K562 (cell line): ENCODE results near the gene RSBN1L. TPM values are rescaled to one million over a fixed set of nuclear protein-coding genes. Genes with fewer than 3 reads are reported as not detected.

Experiments used
- BCOR ChIP-seq: fragments of 450-650 bp; IDR thresholded peaks from 2 replicates; pipeline ENCODE4 v1.6.1; 2016
- FOXK1 ChIP-seq: sonication (generic); formaldehyde crosslinking; IDR thresholded peaks from 2 replicates; pipeline ENCODE4 v1.8.0; 2022; ENCODE audit warnings: missing genetic modification reagents, mild to moderate bottlenecking, borderline replicate concordance
- L3MBTL2 ChIP-seq: fragments of 450-650 bp; IDR thresholded peaks from 2 replicates; pipeline ENCODE4 v1.6.1; 2016; ENCODE audit warnings: mild to moderate bottlenecking, moderate library complexity
- ZNF165 ChIP-seq: fragments of 250-450 bp; sonication (Bioruptor Pico); IDR thresholded peaks from 2 replicates; pipeline ENCODE4 v1.4.0; 2020; ENCODE audit warnings: borderline replicate concordance
- ZNF184 ChIP-seq: sonication (generic); formaldehyde crosslinking; IDR thresholded peaks from 2 replicates; pipeline ENCODE4 v1.5.0; 2020; ENCODE audit warnings: missing genetic modification reagents
- polyA plus RNA-seq, 8 experiments: library from polyadenylated mRNA; depleted of rRNA in 4 of 8; stranded (reverse) in 5 of 8; unstranded in 3 of 8; fragments of >200 nt; fragmentation: Nextera tagmentation in 2 of 8; fragmentation: Illumina TruSeq in 1 of 8; extraction: Ambion mirVana in 2 of 8; extraction: Trizol in 1 of 8; gene quantifications; 2 replicates each; pipeline versions ENCODE4 v1.2.1 to v1.2.3, GENCODE V29; 2011 to 2014; ENCODE audit warnings: inconsistent platforms in 1 of 8, missing spikeins in 1 of 8
- total RNA-seq, 7 experiments: library from RNA; depleted of rRNA in 6 of 7; stranded (reverse); fragments of >200 nt in 6 of 7; fragmentation: Illumina TruSeq in 2 of 7; extraction: Trizol in 2 of 7; gene quantifications; 2 replicates each; pipeline versions ENCODE4 v1.2.1 to v1.2.3, GENCODE V29; 2011 to 2021; ENCODE audit warnings: low replicate concordance in 1 of 7
- TF ChIP-seq, protein P1 (sequence below), 2 experiments: fragments of 150-350 bp in 1 of 2; IDR thresholded peaks; 2 replicates each; pipeline ENCODE4 v1.6.1; 2012 to 2016; ENCODE audit warnings: low read depth in 2 of 2, low read length in 2 of 2, mild to moderate bottlenecking in 1 of 2, moderate library complexity in 1 of 2
- TF ChIP-seq, protein P2 (sequence below): fragments of 250-450 bp; sonication (Bioruptor Pico); IDR thresholded peaks from 2 replicates; pipeline ENCODE4 v1.4.0; 2020; ENCODE audit warnings: mild to moderate bottlenecking, moderate library complexity
- TF ChIP-seq, protein P3 (sequence below): sonication (generic); formaldehyde crosslinking; IDR thresholded peaks from 2 replicates; pipeline ENCODE4 v1.8.0; 2022; ENCODE audit warnings: missing genetic modification reagents, mild to moderate bottlenecking, borderline replicate concordance

The RSBN1L gene
- total and polyA plus RNA-seq, 9 of the 15 experiments (the other 6 are each of a cell fraction or from before 2014, with no cell fraction given) = 6.2 to 35.2 (median 20.1) TPM

DNA sequence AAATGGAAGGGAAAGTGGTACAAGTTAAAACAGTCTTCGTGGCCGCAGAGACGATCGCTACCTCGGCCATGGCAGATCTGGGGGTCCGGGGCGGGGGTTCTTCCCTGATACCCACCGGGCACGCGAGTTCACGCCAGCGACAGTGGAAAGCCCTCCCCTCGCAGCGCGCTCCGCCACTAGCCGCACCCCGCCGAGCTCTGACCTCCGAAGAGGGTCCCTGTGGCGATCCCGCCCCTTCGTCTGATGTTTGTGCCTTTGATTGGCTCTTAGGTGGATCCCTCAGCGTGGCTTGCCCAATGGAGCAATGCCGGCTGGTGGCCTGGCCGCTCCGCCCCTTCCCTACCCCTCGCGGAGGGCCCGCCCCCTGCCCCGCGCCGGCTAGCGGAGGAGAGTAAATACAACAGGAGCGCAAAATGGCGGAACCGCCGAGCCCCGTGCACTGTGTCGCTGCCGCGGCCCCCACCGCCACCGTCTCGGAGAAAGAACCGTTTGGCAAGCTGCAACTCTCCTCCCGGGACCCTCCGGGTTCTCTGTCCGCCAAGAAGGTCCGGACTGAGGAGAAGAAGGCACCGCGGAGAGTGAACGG, at the start of gene RSBN1L (continued):
- TF ChIP-seq, protein P1, sequence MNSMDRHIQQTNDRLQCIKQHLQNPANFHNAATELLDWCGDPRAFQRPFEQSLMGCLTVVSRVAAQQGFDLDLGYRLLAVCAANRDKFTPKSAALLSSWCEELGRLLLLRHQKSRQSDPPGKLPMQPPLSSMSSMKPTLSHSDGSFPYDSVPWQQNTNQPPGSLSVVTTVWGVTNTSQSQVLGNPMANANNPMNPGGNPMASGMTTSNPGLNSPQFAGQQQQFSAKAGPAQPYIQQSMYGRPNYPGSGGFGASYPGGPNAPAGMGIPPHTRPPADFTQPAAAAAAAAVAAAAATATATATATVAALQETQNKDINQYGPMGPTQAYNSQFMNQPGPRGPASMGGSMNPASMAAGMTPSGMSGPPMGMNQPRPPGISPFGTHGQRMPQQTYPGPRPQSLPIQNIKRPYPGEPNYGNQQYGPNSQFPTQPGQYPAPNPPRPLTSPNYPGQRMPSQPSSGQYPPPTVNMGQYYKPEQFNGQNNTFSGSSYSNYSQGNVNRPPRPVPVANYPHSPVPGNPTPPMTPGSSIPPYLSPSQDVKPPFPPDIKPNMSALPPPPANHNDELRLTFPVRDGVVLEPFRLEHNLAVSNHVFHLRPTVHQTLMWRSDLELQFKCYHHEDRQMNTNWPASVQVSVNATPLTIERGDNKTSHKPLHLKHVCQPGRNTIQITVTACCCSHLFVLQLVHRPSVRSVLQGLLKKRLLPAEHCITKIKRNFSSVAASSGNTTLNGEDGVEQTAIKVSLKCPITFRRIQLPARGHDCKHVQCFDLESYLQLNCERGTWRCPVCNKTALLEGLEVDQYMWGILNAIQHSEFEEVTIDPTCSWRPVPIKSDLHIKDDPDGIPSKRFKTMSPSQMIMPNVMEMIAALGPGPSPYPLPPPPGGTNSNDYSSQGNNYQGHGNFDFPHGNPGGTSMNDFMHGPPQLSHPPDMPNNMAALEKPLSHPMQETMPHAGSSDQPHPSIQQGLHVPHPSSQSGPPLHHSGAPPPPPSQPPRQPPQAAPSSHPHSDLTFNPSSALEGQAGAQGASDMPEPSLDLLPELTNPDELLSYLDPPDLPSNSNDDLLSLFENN (IDR thresholded peaks at IDR 0.05; ENCODE audit: low read depth in 2 of 2, low read length in 2 of 2) = no peak
- TF ChIP-seq, protein P2, sequence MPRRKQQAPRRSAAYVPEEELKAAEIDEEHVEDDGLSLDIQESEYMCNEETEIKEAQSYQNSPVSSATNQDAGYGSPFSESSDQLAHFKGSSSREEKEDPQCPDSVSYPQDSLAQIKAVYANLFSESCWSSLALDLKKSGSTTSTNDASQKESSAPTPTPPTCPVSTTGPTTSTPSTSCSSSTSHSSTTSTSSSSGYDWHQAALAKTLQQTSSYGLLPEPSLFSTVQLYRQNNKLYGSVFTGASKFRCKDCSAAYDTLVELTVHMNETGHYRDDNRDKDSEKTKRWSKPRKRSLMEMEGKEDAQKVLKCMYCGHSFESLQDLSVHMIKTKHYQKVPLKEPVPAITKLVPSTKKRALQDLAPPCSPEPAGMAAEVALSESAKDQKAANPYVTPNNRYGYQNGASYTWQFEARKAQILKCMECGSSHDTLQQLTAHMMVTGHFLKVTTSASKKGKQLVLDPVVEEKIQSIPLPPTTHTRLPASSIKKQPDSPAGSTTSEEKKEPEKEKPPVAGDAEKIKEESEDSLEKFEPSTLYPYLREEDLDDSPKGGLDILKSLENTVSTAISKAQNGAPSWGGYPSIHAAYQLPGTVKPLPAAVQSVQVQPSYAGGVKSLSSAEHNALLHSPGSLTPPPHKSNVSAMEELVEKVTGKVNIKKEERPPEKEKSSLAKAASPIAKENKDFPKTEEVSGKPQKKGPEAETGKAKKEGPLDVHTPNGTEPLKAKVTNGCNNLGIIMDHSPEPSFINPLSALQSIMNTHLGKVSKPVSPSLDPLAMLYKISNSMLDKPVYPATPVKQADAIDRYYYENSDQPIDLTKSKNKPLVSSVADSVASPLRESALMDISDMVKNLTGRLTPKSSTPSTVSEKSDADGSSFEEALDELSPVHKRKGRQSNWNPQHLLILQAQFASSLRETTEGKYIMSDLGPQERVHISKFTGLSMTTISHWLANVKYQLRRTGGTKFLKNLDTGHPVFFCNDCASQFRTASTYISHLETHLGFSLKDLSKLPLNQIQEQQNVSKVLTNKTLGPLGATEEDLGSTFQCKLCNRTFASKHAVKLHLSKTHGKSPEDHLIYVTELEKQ = no peak
- no peak for TF ChIP-seq FOXK1 (CRISPR knock-in tag)
- TF ChIP-seq BCOR = no peak
- TF ChIP-seq L3MBTL2 = peak; percentile 48; the same call in 1 of the 2 replicates
- TF ChIP-seq ZNF184 (CRISPR knock-in tag) = no peak
- TF ChIP-seq, protein P3, sequence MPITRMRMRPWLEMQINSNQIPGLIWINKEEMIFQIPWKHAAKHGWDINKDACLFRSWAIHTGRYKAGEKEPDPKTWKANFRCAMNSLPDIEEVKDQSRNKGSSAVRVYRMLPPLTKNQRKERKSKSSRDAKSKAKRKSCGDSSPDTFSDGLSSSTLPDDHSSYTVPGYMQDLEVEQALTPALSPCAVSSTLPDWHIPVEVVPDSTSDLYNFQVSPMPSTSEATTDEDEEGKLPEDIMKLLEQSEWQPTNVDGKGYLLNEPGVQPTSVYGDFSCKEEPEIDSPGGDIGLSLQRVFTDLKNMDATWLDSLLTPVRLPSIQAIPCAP (CRISPR knock-in tag) = no peak
- no peak for TF ChIP-seq ZNF165 (CRISPR knock-in tag)
